ENCODE data around the gene KRT80. TPM values are rescaled to one million over a fixed set of nuclear protein-coding genes. Genes with fewer than 3 reads are reported as not detected.
A peak's percentile ranks its signal among the peaks of the same experiment; 100 is the strongest.

Gene KRT80
- polyA plus RNA-seq, 1 donor (not counting 4 experiments of a cell fraction or from before 2014, with no cell fraction given), result 4.1 TPM

DNA sequence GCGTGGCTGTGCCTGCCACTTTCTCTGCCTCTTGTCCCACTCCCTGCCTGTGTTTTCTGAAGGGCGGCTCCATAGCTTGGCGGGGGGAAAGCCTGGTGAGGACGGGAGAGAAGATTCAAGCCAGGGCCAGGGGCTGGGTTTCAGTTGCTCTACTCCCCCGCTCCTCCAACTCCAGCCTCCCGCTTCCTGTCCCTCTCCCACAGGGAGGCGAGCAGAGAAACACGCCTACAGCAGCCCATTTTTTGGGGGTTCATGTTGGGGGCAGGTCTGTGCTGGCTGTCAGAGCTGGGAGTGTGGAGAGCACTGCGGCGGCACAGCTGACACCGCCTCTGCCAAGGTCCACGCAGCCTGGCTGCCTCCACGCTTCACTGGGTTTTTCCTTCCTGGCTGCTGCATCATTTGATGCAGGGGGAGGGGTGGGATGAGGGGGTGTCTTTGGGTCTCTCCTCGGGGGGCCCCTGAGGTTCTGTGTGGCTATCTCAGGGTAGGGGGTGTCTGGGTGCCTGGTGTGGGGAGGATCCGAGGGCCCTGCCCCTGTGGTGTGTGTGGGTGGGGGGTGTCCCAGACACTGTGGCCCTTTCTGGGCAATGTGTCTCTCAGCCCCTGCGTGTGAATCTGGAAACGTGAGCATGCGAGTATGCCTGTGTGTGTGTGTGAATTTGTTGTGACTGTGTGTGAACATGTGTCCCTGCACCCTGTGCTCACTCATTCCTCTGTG is 10.7 kb upstream of the KRT80 start:
- Histone ChIP-seq H3K4me3 (ENCODE audit: control insufficient read depth in 2 of 3, extremely low read depth in 1 of 3, insufficient read depth in 2 of 3, low read depth in 1 of 3, low read length in 3 of 3) (no peak overlapping the region), H2AFZ (ENCODE audit: control insufficient read depth, low read length) (no peak overlapping the region), H3K4me2 (ENCODE audit: control insufficient read depth, extremely low read depth, insufficient read depth, low read depth, low read length) (peak overlapping the region; percentile 13), H4K20me1 (ENCODE audit: control insufficient read depth, extremely low read depth, insufficient read depth, low read length) (no peaks in the 10 kb centered on the region), H3K79me2 (ENCODE audit: control insufficient read depth, insufficient read depth, low read length) (no peaks in the 10 kb centered on the region), H3K9me3 (ENCODE audit: control insufficient read depth, low read depth, low read length) (no peaks in the 10 kb centered on the region), H3K27ac (ENCODE audit: control insufficient read depth, insufficient read depth, low read length) (peak overlapping the region; percentile 19), H3K9me1 (ENCODE audit: control insufficient read depth, extremely low read depth, insufficient read depth, low read length) (no peaks in the 10 kb centered on the region), H3K4me1 (ENCODE audit: control insufficient read depth, extremely low read depth, insufficient read depth, low read length) (peaks cover 54% of the 10 kb centered on the region), H3K27me3 (ENCODE audit: control insufficient read depth, extremely low read depth, insufficient read depth, low read length) (no peaks in the 10 kb centered on the region), H3K9ac (ENCODE audit: control insufficient read depth, extremely low read depth, insufficient read depth, low read length) (peak overlapping the region; percentile 16), H3K36me3 (ENCODE audit: control insufficient read depth in 2 of 2, extremely low read depth in 1 of 2, insufficient read depth in 2 of 2, low read length in 2 of 2) (no peaks in the 10 kb centered on the region)
- FAIRE-seq (peak; percentile 73), DNase-seq (ENCODE audit: low read depth, low spot score) (no peak)
- dilution Hi-C loops (cut with MboI; ENCODE audit: extremely low pct_ligation_motif_present, low sequenced_read_pairs), result no loop called here
- no peak for TF ChIP-seq EZH2 (IDR thresholded peaks at IDR 0.05; ENCODE audit: low read length)
- TF ChIP-seq, protein P1, sequence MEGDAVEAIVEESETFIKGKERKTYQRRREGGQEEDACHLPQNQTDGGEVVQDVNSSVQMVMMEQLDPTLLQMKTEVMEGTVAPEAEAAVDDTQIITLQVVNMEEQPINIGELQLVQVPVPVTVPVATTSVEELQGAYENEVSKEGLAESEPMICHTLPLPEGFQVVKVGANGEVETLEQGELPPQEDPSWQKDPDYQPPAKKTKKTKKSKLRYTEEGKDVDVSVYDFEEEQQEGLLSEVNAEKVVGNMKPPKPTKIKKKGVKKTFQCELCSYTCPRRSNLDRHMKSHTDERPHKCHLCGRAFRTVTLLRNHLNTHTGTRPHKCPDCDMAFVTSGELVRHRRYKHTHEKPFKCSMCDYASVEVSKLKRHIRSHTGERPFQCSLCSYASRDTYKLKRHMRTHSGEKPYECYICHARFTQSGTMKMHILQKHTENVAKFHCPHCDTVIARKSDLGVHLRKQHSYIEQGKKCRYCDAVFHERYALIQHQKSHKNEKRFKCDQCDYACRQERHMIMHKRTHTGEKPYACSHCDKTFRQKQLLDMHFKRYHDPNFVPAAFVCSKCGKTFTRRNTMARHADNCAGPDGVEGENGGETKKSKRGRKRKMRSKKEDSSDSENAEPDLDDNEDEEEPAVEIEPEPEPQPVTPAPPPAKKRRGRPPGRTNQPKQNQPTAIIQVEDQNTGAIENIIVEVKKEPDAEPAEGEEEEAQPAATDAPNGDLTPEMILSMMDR (optimal IDR thresholded peaks at IDR 0.05 in 1 of 3, IDR thresholded peaks at IDR 0.05 in 1 of 3, conservative IDR thresholded peaks at IDR 0.05 in 1 of 3; ENCODE audit: extremely low read depth in 1 of 3, insufficient read depth in 2 of 3, low read length in 3 of 3), result no peak

DNA sequence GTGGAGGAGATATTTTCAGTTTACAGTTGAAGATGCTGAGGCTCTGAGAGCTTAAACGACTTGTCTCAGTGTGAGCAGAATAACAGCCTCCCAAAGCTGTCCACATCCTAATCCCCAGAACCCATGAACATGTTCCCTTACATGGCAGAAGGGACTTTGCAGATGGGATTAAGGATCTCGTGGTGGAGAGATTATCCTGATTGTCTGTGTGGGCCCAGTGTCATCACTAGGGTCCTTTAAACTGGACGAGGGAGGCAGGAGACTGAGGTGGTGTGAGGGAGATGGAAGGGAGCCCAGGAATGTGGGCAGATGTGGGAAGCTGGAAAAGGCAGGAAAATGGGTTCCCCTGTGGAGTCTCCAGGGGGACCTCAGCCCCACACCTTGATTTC is 9.6 kb upstream of the KRT80 start:
- H3K79me2 ChIP-seq (ENCODE audit: control insufficient read depth, insufficient read depth, low read length), result no peaks in the 10 kb centered on the region
- H3K27me3 ChIP-seq (ENCODE audit: control insufficient read depth, extremely low read depth, insufficient read depth, low read length), result no peaks in the 10 kb centered on the region
- no peak overlapping the region for H3K9ac ChIP-seq (ENCODE audit: control insufficient read depth, extremely low read depth, insufficient read depth, low read length)
- no peak for TF ChIP-seq EZH2 (IDR thresholded peaks at IDR 0.05; ENCODE audit: low read length)
- TF ChIP-seq, protein P1 (optimal IDR thresholded peaks at IDR 0.05 in 1 of 3, IDR thresholded peaks at IDR 0.05 in 1 of 3, conservative IDR thresholded peaks at IDR 0.05 in 1 of 3; ENCODE audit: extremely low read depth in 1 of 3, insufficient read depth in 2 of 3, low read length in 3 of 3), result no peak
- H3K9me3 ChIP-seq (ENCODE audit: control insufficient read depth, low read depth, low read length), result no peaks in the 10 kb centered on the region
- H3K9me1 ChIP-seq (ENCODE audit: control insufficient read depth, extremely low read depth, insufficient read depth, low read length), result no peaks in the 10 kb centered on the region
- dilution Hi-C loops (cut with MboI; ENCODE audit: extremely low pct_ligation_motif_present, low sequenced_read_pairs), result no loop called here
- H3K4me1 ChIP-seq (ENCODE audit: control insufficient read depth, extremely low read depth, insufficient read depth, low read length), result peaks cover 49% of the 10 kb centered on the region
- H3K4me2 ChIP-seq (ENCODE audit: control insufficient read depth, extremely low read depth, insufficient read depth, low read depth, low read length), result no peak overlapping the region
- no peaks in the 10 kb centered on the region for H4K20me1 ChIP-seq (ENCODE audit: control insufficient read depth, extremely low read depth, insufficient read depth, low read length)
- DNase-seq (ENCODE audit: low read depth, low spot score) (no peak), FAIRE-seq (no peak)
- no peaks in the 10 kb centered on the region for H3K36me3 ChIP-seq (ENCODE audit: control insufficient read depth in 2 of 2, extremely low read depth in 1 of 2, insufficient read depth in 2 of 2, low read length in 2 of 2)
- H2AFZ ChIP-seq (ENCODE audit: control insufficient read depth, low read length), result no peak overlapping the region
- H3K4me3 ChIP-seq (ENCODE audit: control insufficient read depth in 2 of 3, extremely low read depth in 1 of 3, insufficient read depth in 2 of 3, low read depth in 1 of 3, low read length in 3 of 3), result no peak overlapping the region
- no peak overlapping the region for H3K27ac ChIP-seq (ENCODE audit: control insufficient read depth, insufficient read depth, low read length)
